Stimulated activated CD8-positive, alpha-beta memory T cell treated with anti-CD3 and anti-CD28 coated beads, Interleukin-12 subunit alpha, Interleukin-12 subunit beta, amount 100 ng/mL, for 24 hours (primary cell): ENCODE results near the gene PTPRQ.
"Not testable (repeated sequence)": the region's sequence is repeated elsewhere in the genome, so short reads cannot be mapped to it uniquely, and the experiment has no call there.

ENCODE experiments used
- DNase-seq: peaks from one replicate; pipeline ENCODE4 v3.0.0-alpha.2; 2020; ENCODE audit errors: extremely low read depth

PTPRQ gene, protein sequence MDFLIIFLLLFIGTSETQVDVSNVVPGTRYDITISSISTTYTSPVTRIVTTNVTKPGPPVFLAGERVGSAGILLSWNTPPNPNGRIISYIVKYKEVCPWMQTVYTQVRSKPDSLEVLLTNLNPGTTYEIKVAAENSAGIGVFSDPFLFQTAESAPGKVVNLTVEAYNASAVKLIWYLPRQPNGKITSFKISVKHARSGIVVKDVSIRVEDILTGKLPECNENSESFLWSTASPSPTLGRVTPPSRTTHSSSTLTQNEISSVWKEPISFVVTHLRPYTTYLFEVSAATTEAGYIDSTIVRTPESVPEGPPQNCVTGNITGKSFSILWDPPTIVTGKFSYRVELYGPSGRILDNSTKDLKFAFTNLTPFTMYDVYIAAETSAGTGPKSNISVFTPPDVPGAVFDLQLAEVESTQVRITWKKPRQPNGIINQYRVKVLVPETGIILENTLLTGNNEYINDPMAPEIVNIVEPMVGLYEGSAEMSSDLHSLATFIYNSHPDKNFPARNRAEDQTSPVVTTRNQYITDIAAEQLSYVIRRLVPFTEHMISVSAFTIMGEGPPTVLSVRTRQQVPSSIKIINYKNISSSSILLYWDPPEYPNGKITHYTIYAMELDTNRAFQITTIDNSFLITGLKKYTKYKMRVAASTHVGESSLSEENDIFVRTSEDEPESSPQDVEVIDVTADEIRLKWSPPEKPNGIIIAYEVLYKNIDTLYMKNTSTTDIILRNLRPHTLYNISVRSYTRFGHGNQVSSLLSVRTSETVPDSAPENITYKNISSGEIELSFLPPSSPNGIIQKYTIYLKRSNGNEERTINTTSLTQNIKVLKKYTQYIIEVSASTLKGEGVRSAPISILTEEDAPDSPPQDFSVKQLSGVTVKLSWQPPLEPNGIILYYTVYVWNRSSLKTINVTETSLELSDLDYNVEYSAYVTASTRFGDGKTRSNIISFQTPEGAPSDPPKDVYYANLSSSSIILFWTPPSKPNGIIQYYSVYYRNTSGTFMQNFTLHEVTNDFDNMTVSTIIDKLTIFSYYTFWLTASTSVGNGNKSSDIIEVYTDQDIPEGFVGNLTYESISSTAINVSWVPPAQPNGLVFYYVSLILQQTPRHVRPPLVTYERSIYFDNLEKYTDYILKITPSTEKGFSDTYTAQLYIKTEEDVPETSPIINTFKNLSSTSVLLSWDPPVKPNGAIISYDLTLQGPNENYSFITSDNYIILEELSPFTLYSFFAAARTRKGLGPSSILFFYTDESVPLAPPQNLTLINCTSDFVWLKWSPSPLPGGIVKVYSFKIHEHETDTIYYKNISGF (N-terminal part only)

DNA sequence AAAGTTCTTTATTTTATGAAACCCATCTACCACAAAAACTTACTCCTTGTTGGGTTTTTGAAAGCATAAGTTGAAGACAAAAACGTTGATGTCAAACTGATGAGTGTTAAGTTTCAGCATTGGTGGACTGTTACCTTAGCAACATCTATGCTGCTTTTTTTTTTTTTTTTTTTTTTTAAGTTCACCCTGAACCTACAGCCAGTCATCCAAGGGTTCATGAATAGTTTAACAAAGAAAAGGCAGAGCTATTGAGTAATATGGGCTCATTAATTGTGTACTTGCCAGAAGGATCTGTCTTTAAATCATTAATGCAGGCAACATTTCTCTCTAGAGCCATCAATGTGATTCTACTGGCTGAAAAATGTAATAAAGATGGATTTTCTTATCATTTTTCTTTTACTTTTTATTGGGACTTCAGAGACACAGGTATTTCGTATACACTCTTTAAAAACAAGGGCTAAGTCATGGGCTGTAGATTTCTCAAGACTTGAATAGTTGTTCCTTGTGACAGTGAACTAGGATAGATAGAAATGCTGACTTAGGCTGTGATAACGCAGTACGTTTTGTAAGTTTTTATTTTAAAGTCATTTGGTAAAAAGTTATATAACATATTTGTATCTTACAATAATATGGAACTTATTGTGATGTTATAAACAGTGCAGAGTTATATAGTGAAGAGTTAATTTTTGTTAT, at the start of gene PTPRQ:
Gene PTPRQ, plus strand, starts transcription at position 262 of the 693 bp plus-strand sequence. Its CDS starts 111 bp downstream, at position 373.
- DNase-seq: no peak

GRCh38 chr12:80400571-80400991, 43.5 kb upstream of the PTPRQ start:
- DNase-seq: no peak

- DNase-seq: no peak
Measured at GRCh38 chr12:80401191-80401590, 42.8 kb upstream of the PTPRQ start.

- no peak for DNase-seq
Measured at GRCh38 chr12:80404629-80405028, 39.4 kb upstream of the PTPRQ start.

DNA sequence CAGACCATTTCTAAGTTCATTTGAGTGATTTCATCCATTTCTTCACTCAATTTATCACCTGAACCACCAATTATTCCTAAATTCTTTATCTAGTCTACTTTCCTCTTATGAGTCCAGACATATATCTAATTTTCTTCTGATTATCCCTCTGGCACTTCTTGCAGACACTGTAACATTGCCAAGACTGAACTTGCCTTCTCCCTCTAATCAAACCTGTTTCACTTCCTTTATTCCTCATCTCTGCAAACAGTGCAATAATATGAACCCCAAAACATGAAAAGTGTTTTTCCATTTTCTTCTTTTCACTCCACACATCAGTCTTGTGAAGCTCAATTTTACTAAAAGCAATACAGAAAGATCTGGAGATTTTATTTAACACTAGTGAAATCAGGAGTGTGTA, 37.8 kb upstream of the PTPRQ start:
- no peak for DNase-seq

GRCh38 chr12:80411787-80412186, 32.2 kb upstream of the PTPRQ start:
- DNase-seq: no peak

DNA sequence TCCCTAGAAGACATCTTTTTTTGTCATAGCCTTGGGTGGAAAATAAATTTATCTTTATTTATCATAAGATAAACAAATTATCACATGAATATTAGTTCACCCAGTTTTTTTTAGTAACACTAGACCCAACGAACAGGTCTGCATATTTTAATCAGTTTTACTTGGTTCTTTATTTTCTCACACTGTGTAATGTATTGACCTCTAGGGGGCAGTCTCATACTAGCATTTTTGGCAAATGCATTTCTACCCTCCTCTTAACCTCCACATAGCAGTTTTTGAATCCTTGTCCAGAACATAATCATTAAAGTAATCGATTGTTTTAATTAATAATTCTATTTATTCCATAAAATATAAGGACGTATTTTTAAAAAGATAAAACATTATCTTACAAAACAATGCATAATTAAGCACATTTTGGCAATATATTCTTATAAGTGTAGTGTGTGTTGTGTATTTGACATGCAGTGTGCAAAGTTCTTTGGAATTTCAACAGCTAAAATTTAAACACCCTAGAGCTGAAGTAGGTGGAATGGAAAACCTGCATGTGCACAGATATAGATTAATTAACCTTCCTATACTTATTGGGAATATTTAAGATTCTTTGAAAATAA, 31.6 kb upstream of the PTPRQ start:
- no peak for DNase-seq

DNA sequence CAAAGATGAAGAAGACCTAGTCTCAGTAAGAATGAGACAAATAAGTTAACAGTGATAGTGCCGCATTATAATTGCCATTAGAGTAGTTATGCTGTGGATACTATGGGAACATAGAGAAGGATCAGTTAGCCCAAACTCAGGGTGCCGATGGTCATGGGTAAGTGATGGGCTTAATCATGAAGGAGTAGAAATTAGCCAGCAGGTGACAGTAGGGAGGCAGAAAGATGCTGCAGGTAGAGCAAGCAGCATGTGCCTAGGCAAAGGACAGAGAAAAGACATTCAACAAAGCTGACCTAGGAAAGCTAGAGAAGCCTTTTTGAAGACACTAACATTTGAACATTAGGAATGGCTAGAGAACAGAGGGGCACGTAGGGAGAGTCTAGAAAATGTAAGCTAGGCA, 30.6 kb upstream of the PTPRQ start:
- DNase-seq: no peak

DNA sequence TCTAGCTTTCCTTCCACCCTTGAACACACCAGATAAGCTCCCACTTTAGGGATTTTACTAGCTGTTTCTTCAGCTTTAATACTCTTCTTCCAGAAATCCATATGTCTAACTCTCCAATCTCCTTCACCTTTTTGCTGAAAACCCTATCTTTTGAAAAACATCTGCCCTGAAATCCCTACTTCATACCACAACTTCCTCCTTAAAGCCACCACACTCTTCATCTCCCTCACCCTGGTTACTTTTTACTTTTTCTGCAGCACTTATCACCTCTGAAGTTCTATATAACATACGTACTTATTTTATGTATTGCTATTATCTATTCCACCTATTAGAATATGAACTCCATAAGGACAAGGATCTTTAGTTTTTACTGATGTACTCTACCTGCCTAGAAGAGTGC, 28.6 kb upstream of the PTPRQ start:
- DNase-seq: no peak

DNA sequence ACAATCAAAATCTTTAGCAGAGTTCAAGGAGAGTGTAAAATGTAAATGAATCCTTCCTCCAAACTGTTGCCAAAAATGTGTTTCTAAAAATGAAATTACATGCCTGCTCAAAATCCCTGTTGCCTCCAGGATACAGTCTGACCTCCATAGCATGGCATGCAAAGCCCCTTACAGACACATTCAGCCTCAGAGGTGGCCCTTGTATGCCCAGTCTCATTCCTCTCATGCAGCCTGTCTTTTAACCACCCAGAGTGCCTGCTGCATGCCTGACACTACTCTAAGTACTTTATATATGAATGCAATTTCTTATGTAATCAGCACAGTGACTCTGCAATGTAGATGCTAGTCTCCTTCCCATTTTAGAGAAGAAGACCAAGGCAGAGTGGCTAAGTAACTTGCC, 24.4 kb upstream of the PTPRQ start:
- DNase-seq: no peak

DNA sequence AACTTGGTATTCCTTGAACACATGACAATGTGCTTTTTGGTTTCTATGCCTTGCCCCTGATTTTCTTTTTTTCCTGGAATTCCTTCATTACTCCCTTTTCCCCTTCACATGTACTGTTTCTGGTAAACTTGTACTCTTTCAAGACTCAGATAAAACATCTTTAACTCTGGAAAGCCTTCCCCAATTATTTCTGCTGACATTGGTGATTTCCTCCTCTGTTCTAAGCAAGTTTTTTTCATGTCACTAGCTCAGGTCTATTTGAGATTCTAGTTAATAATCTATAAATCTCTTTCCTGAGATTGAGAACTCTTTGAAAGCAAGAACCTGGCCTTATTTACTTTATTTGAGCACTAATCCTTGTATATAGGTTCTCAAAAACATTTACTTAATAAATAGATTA, 24.0 kb upstream of the PTPRQ start:
- no peak for DNase-seq

- DNase-seq: no peak
Measured at GRCh38 chr12:80422550-80422949, 21.5 kb upstream of the PTPRQ start.

DNA sequence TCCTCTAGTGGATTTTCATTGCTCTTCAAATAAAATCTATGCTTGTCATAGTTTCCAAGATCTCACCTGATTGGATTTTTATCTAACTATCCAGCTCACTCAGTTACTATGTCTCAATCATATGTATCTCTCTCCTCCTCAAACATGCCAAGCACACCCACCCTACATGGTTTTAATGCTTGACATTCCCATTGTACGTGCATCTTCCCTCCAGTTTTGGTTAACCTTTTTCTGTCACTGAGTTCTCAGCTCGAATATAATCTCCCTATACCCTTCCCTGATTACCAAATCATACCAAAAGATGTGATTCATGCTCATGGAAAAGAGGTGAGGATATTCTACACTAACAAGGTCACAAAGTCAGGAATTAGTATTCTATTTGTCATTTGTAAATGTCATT, 12.0 kb upstream of the PTPRQ start:
- DNase-seq: no peak

DNA sequence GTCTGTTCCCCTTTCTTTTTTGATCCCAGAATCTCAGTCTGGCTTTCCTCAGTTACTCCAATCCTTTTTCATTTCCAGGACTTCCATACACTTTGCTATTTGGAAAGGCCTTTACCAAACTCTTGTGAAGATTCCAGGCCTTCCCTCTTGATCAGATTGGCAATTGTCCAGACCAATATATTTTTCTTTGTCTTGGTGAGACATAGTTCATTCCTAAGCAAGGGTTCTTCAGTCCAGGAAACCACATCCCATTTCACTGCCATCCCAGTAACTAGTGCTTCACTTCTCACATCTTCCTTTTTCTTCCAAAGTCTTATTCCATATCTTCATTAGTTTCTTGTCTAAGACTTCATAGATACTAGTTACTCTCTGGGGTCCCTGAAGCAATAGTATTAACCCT, 2.1 kb upstream of the PTPRQ start:
- DNase-seq: no peak

DNA sequence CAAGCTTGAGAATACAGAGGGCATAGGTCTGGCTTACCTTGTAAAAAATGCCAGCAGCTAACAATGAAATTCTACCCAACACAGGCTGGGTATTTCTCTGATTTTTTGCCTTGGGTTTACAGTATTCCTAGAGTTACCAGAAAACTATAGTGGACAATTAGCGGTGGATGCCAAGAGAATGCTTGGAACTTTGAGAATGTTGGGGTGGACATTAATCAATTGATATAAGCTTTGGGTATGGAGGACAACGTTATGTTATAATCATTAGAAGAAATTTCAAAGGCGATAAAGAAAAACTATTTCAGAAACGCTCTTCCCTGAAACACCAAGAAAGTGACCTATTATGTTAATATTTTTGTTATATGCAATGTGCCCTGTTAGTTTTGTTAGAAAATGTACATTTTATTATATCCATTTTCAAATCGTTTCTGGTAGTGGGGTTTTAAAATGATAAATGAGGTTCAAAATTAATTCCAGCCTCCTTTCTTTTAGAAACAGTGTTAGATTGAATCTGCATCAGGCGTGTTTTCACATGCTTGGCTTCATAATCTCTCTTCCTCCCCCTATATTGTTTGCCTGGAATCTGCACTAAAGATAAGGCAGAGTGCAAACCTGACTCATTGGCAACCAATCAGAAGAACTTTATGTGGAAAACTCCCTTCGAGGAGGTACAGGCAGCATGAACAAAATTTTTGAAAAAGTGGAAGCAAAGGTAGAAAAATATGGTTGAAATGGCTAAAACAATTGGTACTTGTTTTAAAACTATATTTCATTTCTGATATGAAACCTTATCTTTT, 1.4 kb upstream of the PTPRQ start:
- no peak for DNase-seq

DNA sequence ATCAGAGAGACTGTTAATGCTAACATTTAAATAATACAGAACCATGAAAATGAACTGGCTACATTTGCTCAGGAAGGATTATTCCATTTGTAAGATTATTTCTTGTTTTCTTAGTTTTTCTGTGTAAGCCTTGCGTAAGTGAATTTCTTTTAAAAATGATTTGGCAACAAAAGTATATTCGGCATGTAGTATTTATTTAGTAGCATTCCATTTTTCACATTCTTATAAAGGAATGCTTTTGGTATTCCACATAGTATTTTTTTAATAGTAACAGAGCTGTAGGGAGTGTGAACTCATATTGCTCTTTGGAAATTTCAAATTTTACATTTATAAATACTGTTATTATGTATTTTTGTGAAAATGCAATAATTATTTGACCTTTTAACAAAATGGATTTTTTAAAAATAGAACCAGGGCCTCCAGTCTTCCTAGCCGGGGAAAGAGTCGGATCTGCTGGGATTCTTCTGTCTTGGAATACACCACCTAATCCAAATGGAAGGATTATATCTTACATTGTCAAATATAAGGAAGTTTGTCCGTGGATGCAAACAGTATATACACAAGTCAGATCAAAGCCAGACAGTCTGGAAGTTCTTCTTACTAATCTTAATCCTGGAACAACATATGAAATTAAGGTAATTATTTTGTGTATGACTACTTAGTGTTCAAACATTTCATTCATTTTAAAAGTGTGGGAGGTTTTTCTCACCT, 1.2 kb downstream of the PTPRQ start:
- DNase-seq: no peak

- no peak for DNase-seq
Measured at GRCh38 chr12:80456513-80456912, 12.5 kb downstream of the PTPRQ start.

- no peak for DNase-seq
Measured at GRCh38 chr12:80460972-80461371, 16.9 kb downstream of the PTPRQ start.

- not testable (repeated sequence) for DNase-seq
Measured at GRCh38 chr12:80461851-80462250, 17.8 kb downstream of the PTPRQ start.

- no peak for DNase-seq
Measured at GRCh38 chr12:80469681-80470080, 25.6 kb downstream of the PTPRQ start.
